HG03571 (cell line): ENCODE measurements around the gene RPS6KA1.
"Not testable (repeated sequence)": the region's sequence is repeated elsewhere in the genome, so short reads cannot be mapped to it uniquely, and the experiment has no call there.

ENCODE experiments used
- ATAC-seq: cut with Tn5 transposase; IDR thresholded peaks from one replicate; pipeline ENCODE4 v1.9.1; 2021; ENCODE audit not compliant: unreplicated experiment

Gene RPS6KA1

DNA sequence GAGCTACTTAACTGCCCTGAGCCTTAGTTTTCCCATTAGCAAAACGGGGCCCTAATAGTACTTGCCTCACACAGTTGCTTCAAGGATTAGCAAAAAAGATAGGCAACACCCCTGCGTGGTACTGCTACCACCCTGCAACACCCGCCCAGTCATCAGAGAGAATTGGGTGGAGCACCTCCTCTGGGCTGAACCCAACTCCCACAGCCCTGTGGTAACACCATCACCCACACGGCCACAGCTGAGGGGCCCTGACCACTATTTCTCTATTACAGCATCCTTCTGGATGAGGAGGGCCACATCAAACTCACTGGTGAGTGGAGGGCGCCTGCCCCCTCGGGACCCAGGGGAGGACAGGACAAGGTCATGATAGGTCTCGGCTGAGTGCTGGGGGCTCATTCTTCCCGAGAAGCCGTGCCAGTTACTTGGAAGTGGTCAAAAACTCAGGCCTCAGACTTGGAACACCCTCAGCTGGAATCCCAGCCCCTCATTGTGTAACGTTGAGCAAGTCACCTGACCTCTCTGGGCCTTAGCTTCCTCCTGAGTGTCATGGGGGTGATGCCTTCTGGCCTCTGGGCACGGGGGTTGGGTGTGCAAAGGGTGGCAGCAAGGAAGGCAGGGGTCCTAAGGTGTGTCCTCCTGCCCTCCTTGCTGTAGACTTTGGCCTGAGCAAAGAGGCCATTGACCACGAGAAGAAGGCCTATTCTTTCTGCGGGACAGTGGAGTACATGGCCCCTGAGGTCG, 24.6 kb downstream of the RPS6KA1 start:
- ATAC-seq: no peak

DNA sequence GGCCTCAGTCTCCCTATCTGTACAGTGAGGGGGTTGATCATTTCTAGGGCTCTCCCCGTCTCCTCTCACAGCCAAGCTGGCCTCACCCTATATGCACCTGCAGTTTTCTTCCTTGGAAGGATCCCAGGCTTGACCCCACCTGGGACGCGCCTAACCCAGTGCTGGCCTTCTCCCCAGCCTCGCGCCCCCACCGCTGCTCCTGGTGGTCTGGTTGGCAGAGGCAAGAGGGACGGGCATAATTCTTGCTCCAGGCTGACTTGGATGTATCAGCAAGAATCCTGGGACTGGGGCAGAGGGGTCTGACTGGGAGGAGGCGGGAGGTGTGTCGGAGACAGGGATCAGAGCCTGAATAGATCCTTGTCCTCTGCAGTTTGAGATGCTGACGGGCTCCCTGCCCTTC, 25.2 kb downstream of the RPS6KA1 start:
- no peak for ATAC-seq

DNA sequence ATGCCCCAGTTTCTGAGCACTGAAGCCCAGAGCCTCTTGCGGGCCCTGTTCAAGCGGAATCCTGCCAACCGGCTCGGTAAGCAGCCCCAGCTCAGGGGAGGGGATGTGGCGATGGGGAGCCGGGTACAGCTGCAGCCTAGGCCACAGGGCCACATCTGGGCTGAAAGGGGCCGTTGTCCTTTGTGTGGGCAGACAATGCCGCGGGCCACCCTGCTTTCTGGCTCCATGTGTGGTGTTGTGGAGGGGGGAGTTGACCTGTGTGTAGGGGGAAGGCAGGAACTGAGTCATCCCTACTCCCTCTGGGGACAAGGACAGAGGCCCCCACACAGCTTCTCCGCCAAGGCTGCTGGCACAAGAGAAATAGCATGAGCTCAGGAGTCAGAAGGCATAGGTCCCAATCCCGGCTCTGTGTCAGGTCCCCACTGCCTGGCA, 26.0 kb downstream of the RPS6KA1 start:
- no peak for ATAC-seq

DNA sequence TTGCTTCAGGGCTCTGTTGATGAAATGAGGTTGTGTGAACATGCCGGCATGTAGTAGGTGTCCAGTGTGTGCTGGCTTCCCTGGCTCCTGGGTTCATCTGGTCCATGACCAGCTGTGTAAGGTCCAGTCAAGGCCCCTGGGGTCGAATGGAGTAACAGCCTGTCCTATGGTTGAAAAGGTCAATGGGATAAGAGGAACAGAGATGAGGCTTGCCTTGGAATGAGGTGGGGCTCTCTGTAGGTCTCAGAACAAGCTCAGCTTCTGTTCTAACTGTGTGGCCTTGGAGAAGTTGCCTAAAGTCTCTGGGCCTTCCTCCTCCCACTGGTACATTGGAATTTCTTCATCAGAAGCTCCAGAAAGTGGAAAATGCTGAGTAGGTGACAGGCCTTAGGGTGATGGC, 26.6 kb downstream of the RPS6KA1 start:
- ATAC-seq: no peak

DNA sequence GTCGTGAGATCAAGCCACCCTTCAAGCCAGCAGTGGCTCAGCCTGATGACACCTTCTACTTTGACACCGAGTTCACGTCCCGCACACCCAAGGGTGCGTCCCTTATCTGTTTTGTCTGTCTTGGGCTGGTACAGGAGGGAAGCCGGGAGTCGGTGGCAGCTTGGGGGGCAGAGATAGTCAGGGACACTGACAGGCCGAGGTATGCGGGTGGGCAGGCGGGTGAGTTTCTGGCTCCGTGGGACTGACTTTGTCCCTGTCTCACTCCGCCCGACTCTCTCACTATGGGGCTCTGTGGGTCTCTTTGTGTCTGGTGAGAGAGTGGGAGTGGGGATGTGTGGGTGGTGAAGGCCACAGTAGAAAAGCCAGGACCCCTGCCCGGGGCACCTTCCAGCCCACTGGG, 27.4 kb downstream of the RPS6KA1 start:
- no peak for ATAC-seq

DNA sequence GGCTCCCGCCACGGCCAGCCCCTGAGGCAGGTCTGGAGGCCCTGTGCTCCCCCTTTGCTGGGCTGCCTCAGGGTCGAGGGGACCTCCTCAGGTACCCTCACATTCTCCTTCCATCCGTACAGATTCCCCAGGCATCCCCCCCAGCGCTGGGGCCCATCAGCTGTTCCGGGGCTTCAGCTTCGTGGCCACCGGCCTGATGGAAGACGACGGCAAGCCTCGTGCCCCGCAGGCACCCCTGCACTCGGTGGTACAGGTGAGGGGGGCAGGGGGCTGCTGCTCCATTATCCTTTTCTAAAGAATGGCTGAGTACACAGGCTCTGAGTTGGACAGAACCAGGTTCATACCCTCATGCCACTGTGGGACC, 29.1 kb downstream of the RPS6KA1 start:
- ATAC-seq: no peak

DNA sequence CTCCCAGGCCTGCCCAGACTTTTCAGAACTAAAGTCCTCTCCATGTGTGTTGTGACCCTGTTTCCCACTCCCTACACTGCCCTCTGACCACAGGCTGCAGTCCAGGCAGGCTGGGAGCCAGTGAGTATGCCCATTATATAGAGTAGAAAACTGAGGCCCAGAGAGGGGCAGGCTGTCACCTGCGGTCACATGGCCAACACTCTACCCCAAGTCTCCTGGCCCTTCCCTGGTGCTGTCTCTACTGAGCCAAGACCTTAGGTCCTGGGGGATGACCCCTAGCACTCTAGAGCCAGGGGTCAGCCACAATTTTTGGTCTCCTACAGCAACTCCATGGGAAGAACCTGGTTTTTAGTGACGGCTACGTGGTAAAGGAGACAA, 30.8 kb downstream of the RPS6KA1 start:
- no peak for ATAC-seq

DNA sequence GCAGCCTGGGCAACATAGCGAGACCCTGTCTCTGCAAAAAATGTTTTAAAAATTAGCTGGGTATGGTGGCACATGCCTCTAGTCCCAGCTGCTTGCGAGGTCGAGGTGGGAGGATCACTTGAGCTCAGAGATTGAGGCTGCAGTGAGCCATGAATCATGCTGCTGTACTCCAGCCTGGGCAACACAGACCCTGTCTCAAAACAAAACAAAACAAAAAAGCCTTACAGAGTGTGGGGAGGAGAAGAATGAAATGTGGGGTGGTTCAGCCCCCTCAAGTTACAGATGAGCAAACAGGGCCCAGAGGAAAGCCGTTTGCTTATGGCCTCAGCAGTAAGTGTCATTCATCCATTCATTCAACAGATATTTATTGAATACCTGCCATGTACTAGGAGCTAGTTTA, 40.7 kb downstream of the RPS6KA1 start:
- no peak for ATAC-seq

DNA sequence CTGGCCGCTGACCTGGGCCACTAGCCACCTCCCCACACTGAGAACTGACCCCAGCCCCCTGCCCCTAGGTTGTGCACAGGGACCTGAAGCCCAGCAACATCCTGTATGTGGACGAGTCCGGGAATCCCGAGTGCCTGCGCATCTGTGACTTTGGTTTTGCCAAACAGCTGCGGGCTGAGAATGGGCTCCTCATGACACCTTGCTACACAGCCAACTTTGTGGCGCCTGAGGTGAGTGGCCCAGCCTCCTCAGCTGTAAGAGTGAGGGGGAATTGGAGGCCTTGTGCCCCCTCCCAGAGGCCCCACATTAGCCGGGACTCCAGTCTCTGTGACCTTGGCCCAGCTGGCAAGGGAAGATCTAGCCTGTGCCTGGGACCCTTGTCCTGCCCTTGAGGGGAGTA, 41.8 kb downstream of the RPS6KA1 start:
- ATAC-seq: no peak

DNA sequence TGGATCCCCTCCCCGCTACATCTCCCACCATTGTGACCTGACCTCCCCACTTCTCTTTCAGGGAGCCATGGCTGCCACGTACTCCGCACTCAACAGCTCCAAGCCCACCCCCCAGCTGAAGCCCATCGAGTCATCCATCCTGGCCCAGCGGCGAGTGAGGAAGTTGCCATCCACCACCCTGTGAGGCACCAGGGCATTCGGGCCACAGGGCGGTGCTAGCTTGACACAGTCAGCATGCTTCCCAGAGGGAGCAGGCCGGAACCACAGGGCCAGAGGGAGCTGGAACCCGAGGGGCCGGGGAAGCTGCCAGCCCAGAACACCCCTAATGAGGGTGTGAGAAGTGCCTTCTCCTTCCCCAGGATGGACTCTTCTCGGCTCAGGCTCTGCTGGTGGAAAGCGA, 44.5 kb downstream of the RPS6KA1 start:
- no peak for ATAC-seq

DNA sequence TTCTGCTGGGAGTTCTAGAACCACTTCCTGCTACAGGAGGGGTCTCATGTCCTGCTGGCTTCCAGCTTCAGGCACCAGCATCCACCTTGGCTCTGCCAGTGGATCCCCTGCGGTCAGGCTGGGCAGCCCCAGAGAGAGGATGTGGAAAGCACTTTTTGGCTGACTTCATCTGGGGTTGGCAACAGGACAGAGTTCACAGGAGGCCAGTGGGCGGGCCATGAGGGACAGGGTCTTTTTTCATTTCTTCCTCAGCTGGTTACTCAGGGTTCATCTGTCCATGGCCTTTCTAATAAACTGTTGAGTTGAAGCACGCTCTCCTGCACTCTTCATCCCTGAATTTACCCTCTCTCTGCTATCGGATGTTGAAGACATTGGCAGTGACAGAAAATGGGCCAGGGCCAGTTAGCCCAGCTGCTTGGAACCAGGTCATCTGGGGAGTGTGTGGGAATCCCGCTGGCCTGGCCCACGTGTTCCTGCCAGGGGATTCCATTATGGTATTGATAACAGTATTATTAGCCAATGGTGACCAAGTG, 45.2 kb downstream of the RPS6KA1 start:
- no peak for ATAC-seq

DNA sequence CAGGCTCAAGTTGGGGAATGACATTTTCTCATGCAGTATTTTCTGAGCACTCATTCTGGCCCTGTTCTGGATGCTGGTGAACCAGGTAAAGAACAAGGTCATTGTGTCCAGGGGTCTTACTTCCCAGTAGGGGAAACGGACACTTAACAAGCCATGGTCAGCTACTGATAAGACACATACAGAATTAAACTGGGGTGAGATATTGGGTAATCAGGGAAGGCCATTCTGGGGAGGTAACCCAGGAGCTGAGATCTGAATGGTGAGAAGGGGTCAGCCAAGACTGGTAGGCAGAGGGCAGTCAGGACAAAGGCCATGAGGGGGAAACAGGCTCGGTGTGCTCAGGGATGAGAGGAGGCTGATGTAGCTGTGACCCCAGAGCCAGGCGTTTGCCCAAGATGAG, 45.8 kb downstream of the RPS6KA1 start:
- ATAC-seq: no peak

DNA sequence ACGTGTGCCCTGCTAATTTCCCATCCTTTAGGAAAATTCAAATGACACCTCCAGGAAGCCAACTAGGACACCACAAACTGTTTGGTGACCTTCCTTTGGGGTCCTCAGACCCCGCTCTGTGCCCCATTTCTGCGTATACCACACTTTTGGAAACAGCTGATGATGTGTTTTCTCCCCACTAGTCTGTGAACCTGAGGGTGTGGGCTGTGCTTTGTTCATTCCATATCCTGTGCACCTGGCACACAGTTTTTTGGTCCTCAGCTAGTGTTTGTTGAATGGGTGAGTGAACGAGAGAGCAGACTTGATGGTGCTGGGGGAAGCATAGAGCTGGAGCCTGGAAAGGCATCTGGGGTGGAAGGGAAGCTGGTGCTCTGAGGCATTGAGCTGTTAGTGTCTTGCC, 48.6 kb downstream of the RPS6KA1 start:
- ATAC-seq: no peak

DNA sequence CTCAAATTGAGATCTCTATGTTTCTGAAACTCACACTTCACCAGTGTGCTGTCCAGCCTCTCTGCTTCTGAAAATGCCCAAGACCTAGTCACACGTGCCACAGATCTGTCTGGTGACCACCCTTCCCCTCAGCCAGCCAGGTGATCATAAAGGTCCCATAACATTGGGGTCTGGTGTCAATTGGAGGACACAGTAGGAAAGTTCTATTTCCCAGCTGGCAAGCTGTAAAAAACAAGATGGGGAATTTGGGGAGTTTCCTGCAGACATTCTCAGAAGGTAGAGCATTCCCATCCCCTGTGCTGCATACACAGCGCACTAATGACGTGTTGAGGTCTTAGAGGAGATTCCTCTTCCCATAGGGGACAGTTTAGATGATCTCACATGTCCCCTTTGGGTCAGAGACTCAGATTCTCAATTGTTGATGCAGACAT, 50.1 kb downstream of the RPS6KA1 start:
- ATAC-seq: no peak

DNA sequence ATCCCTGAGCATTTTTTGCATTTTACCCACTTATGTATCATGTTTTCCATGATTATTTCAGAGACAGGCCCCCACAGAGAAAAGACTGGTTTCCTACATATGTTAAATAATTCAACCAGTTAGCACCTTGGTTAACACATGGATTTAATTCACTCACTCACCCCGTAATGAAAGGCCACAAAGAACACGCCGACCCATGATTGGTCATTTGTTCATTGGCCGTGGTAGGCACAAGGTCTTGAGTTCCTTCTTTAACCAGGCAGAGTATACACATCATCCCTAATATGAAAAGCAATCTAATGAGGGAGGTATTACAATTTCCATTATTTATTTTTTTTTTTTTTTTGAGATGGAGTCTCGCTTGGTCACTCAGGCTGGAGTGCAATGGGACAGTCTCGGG, 50.6 kb downstream of the RPS6KA1 start:
- ATAC-seq: no peak

DNA sequence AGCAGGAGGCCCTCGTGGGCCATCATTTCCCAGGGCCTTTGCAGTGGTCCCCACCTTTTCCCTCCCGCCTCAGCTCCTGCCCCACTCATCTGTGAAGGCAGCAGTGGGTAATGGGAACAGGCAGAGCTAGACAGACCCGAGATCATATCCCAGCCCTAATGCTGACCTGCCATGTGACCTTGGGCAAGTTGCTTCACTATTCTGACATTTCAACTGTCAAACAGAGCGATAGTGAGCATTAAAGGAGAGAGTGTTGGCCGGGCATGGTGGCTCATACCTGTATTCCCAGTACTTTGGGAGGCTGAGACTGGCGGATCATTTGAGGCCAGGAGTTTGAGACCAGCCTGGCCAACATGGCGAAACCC, 51.7 kb downstream of the RPS6KA1 start:
- ATAC-seq: no peak

DNA sequence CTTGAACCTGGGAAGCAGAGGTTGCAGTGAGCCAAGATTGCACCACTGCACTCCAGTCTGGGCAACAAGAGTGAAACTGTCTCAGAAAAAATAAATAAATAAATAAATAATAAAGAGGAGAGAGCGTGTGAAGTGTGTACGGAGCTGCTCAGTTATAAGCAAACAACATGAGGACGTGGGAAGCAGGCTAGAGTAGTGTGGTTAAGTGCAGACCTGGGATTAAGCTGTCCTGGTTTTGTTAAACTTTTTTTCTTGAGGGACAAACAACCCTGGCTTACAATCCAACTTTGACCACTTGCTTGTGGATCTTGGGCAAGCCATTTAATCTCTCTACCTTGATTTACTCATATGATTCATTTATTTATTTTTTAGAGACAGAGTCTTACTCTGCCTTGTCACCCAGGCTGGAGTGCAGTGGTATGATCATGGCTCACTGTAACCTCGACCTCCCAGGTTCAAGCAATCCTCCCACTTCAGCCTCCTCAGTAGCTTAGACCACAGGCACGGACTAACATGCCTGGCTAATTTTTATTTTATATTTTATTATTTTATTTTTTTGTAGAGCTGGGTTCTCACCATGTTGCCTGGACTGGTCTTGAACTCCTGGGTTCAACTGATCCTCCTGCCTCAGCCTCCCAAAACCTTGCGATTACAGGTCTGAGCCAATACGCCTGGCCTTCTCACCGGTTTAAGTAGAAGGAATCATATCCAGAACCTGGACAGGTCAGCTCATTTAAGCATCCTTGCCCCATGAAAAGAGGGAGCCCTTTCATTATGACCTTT, 52.7 kb downstream of the RPS6KA1 start:
- no peak for ATAC-seq

DNA sequence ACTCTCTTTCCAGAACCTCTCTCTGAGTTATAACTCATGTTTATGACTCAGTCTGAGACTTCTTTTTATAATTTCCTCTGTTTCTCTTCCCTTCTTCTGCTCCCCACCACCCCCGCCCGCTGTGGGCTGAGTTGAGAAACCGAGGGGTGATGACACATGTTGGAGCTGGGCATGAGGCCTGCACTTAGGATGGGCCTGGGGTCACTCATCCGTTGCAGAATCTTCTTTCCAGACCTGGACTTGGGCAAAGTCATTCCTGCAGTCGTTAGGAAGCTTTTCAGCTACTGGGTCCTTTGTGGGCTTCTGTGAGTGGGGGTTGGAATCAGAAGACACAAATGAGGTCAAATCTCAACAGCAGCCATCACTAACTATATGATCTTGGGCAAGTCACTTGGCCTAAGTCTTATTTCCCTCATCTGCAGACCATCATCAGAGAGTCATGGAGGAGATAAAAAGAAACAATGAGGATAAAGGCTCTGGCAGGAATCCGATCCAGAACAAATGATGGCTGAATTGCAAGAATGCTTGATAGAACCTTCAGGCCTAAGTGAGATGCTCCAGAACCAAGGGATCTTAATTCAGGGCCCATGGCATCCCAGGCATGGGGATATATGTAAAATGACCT, 53.4 kb downstream of the RPS6KA1 start:
- ATAC-seq: no peak

DNA sequence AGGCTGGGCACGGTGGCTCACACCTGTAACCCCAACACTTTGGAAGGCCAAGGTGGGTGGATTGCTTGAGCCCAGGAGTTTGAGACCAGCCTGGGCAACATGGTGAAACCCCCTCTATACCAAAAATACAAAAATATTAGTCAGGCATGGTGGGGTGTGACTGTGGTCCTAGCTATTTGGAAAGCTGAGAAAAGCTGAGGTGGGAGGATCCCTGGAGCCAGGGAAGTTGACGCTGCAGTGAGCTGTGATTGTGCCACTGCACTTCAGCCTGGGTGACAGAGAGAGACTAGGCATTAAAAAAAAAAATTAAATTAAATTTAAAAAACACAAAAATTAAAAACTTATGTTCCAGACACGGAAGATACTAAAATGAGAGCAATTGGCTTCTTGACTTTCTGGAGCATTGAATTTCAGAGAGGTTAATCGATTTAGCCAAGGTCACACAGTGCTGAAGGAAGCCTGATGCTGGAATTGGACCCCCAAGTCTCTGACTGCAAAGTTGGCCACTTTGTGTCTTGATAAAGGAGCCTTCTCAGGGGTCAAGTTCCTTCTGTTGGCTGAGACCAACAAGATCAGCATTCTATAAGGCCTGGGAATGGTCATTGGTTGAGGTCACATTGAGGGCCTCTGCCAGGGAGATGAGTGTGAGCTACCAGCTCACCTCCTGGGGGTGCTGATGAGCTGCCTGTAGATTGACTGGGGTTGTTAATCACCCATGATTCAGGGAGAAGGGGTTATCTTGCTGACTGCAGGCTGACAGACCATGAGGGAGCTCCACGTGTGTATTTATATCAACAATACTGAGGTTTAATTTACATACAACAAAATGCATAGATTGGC, 54.3 kb downstream of the RPS6KA1 start:
- ATAC-seq: no peak

DNA sequence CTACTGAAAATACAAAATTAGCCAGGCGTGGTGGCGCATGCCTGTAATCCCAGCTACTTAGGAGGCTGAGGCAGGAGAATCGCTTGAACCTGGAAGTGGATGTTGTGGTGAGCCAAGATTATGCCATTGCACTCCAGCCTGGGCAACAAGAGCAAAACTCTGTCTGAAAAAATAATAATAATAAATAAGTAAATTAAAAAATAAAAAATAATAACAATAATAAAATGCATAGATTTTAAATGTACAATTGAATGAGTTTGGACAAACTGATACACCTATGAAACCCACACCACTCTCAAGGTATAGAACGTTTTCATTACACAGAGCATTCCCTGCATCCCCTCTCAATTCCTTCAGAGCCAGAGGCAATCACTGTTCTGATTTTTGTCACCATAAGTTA, 55.0 kb downstream of the RPS6KA1 start:
- not testable (repeated sequence) for ATAC-seq

DNA sequence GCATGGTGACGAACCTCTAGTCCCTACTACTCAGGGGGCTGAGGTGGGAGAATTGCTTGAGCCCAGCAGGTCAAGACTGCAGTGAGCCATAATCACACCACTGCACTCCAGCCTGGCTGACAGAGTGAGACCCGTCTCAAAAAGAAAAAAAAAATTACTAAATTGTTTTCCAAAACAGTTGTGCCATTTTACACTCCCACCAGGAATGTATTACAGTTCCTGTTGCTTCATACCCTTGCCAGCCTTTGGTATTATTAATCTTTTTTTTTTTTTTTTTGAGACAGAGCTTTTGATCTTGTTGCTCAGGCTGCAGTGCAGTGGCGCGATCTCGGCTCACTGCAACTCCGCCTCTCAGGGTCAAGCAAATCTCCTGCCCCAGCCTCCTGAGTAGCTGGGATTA, 55.9 kb downstream of the RPS6KA1 start:
- no peak for ATAC-seq
